Amniotic stem cell (primary cell): ENCODE measurements around the gene SMOC1.

ENCODE experiments used
- DNase-seq: peaks from one replicate; lab custom pipeline; 2025; lab: John Stamatoyannopoulos, UW

Gene SMOC1

GRCh38 chr14:70011098-70011497, 131.9 kb downstream of the SMOC1 start:
- DNase-seq, result no peak

GRCh38 chr14:70011708-70012107, 132.5 kb downstream of the SMOC1 start:
- no peak for DNase-seq

- no peak for DNase-seq
Observed at GRCh38 chr14:70013271-70013873, 134.2 kb downstream of the SMOC1 start.

- DNase-seq, result no peak
Observed at GRCh38 chr14:70014406-70015095, 135.3 kb downstream of the SMOC1 start.

- no peak for DNase-seq
Observed at GRCh38 chr14:70018230-70018629, 139.0 kb downstream of the SMOC1 start.

GRCh38 chr14:70018713-70019211, 139.5 kb downstream of the SMOC1 start:
- DNase-seq, result no peak

- DNase-seq, result no peak
Observed at GRCh38 chr14:70019695-70020094, 140.5 kb downstream of the SMOC1 start.

GRCh38 chr14:70020352-70021170, 141.3 kb downstream of the SMOC1 start:
- no peak for DNase-seq

- no peak for DNase-seq
Observed at GRCh38 chr14:70021548-70022220, 142.5 kb downstream of the SMOC1 start.

GRCh38 chr14:70022771-70023445, 143.7 kb downstream of the SMOC1 start:
- no peak for DNase-seq

- DNase-seq, result no peak
Observed at GRCh38 chr14:70023871-70024270, 144.7 kb downstream of the SMOC1 start.

- DNase-seq, result no peak
Observed at GRCh38 chr14:70027785-70028428, 148.7 kb downstream of the SMOC1 start.

- no peak for DNase-seq
Observed at GRCh38 chr14:70029296-70030132, 150.3 kb downstream of the SMOC1 start.

GRCh38 chr14:70032016-70032415, 152.8 kb downstream of the SMOC1 start:
- no peak for DNase-seq

- no peak for DNase-seq
Observed at GRCh38 chr14:70032447-70032846, 153.2 kb downstream of the SMOC1 start.

- DNase-seq, result no peak
Observed at GRCh38 chr14:70033116-70033515, 153.9 kb downstream of the SMOC1 start.

- no peak for DNase-seq
Observed at GRCh38 chr14:70033561-70033960, 154.3 kb downstream of the SMOC1 start.

GRCh38 chr14:70034257-70034656, 155.0 kb downstream of the SMOC1 start:
- DNase-seq, result no peak

GRCh38 chr14:70036665-70037064, 157.4 kb downstream of the SMOC1 start:
- no peak for DNase-seq

GRCh38 chr14:70043001-70043400, 163.8 kb downstream of the SMOC1 start:
- no peak for DNase-seq
